Dendritic cell treated with granulocyte-macrophage colony-stimulating factor and Interleukin-4, amounts not matched to agents 40 ng/mL and 50 ng/mL, for 4 days (primary cell): ENCODE results near the gene PARP4.
"Not testable (repeated sequence)": the region's sequence is repeated elsewhere in the genome, so short reads cannot be mapped to it uniquely, and the experiment has no call there.

Experiments
- H3K27ac Mint-ChIP-seq: one replicate; pipeline ENCODE4 v1.8.0; 2022; ENCODE audit warnings: mild to moderate bottlenecking, mixed read lengths
- H3K27me3 Mint-ChIP-seq: one replicate; pipeline ENCODE4 v1.8.0; 2022; ENCODE audit warnings: mild to moderate bottlenecking, mixed read lengths
- H3K36me3 Mint-ChIP-seq: one replicate; pipeline ENCODE4 v1.8.0; 2022; ENCODE audit warnings: low read depth, mixed read lengths
- H3K4me1 Mint-ChIP-seq: one replicate; pipeline ENCODE4 v1.8.0; 2022; ENCODE audit warnings: low read depth, mixed read lengths
- H3K4me3 Mint-ChIP-seq: one replicate; pipeline ENCODE4 v1.8.0; 2022; ENCODE audit warnings: mild to moderate bottlenecking, moderate library complexity, mixed read lengths
- H3K9me3 Mint-ChIP-seq: one replicate; pipeline ENCODE4 v1.8.0; 2022; ENCODE audit warnings: mixed read lengths
- intact Hi-C: fragments of 100-400 bp; cut with micrococcal nuclease; formaldehyde crosslinking; loops from one replicate; pipeline ENCODE4 v1.15.0; 2022

The PARP4 gene

DNA sequence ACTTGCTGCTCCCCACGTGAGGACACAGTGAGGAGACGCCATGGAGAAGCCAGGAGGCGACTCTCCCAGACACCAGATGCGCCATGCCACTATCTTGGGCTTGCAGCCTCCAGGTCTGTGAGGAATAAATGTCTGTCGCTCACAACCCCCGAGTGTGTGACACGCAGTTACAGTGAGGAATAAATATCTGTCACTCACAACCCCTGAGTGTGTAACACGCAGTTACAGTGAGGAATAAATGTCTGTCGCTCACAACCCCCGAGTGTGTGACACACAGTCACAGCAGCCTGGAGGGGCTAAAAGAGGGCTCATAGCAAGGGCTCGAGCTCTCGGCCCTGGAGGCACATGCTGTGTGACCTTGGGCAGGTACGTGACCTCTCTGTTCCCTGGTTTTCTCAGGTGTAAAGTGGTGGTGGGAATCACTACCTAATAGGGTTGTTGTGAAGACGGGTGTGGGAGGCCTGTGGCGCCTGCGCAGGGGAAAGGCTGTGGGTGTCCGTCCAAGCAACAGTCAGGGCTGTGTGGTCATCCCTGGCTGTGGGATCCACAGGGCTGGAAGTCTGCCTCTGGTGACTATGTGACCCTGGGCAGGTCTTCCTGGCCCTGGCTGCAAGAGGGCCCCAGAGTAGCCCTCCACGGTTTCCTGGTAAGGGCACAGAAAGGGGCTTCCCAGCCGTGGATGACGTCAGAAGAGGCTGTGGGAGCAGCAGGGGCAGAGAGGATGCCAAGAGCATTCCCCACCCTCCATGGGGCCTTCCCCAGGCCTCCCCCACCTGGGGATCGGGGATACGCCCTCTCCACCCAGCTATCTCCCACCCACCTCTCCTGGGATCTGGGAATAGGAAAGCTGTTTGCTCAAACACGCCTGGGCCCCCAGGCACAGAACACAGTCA, 125.5 kb downstream of the PARP4 start:
- H3K9me3 Mint-ChIP-seq, result no peaks in the 10 kb centered on the region
- H3K27ac Mint-ChIP-seq, result no peak overlapping the region
- no peak overlapping the region for H3K4me3 Mint-ChIP-seq
- no peaks in the 10 kb centered on the region for H3K27me3 Mint-ChIP-seq
- no peaks in the 10 kb centered on the region for H3K36me3 Mint-ChIP-seq
- no peaks in the 10 kb centered on the region for H3K4me1 Mint-ChIP-seq
- intact Hi-C loops, result no loop called here

DNA sequence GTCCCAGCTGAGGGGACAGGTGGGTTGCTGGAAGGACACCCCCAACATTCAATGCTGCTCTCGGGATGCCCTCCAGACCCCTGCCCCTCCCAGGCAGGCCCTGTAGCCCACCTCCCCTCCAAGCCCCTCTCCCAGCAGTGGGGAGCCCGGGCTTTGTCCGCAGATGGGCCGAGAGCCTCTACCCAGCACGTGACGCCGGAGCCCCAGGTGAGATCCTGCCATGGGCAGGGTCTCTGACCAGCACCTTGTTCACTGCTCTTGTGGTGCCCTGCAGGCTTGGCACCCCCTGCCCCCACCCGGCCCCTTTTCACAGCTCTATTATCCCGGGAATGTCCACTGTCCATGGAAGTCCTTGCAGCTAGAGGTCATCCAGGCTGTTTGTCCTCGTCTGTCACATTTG, 126.7 kb downstream of the PARP4 start:
- no peaks in the 10 kb centered on the region for H3K27me3 Mint-ChIP-seq
- H3K36me3 Mint-ChIP-seq, result no peaks in the 10 kb centered on the region
- intact Hi-C loops, result no loop called here
- no peaks in the 10 kb centered on the region for H3K9me3 Mint-ChIP-seq
- no peaks in the 10 kb centered on the region for H3K4me1 Mint-ChIP-seq
- H3K27ac Mint-ChIP-seq, result no peak overlapping the region
- no peak overlapping the region for H3K4me3 Mint-ChIP-seq

DNA sequence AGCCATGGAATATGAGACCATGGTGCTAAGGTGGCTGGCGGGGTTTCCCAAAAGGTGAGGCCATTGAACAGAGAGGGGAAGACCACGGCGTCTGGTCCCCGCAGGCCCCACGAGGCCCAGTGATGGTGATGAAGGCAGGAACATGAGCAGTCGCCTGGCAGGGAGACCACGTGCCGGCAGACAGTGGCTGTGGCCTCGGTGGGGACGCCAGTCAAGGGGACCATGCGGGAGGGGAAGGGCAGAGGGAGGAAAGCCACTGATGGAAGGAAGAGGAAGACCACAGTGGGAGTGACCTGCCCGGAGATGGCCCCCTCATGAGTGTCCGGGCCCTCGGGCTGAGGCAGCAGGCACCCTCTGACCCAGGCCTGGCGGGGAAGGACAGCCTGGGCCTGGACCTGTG, 127.6 kb downstream of the PARP4 start:
- H3K9me3 Mint-ChIP-seq, H3K4me1 Mint-ChIP-seq, H3K27me3 Mint-ChIP-seq, H3K4me3 Mint-ChIP-seq, H3K36me3 Mint-ChIP-seq, H3K27ac Mint-ChIP-seq, intact Hi-C loops: not testable (repeated sequence)

DNA sequence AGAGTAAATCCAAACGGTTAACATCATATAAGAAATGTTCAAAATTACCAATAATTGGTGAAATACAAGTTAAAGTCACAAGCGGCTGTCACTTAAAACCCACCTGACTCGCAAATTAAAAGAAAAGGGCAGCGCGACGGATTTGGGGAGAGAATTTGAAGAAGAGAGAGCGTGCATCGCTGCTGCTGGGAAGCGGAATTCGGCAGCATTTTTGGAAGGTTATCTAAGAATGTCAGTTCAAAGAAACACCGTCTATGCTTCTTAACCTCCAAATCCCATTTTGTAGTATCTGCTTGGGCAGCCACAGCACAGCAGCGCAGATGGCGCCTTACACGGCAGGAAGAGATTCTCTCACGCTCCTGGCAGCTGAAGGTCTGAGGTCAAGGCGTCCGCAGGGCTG, 128.5 kb downstream of the PARP4 start:
- intact Hi-C loops, H3K27ac Mint-ChIP-seq, H3K36me3 Mint-ChIP-seq, H3K27me3 Mint-ChIP-seq, H3K9me3 Mint-ChIP-seq, H3K4me3 Mint-ChIP-seq, H3K4me1 Mint-ChIP-seq: not testable (repeated sequence)

DNA sequence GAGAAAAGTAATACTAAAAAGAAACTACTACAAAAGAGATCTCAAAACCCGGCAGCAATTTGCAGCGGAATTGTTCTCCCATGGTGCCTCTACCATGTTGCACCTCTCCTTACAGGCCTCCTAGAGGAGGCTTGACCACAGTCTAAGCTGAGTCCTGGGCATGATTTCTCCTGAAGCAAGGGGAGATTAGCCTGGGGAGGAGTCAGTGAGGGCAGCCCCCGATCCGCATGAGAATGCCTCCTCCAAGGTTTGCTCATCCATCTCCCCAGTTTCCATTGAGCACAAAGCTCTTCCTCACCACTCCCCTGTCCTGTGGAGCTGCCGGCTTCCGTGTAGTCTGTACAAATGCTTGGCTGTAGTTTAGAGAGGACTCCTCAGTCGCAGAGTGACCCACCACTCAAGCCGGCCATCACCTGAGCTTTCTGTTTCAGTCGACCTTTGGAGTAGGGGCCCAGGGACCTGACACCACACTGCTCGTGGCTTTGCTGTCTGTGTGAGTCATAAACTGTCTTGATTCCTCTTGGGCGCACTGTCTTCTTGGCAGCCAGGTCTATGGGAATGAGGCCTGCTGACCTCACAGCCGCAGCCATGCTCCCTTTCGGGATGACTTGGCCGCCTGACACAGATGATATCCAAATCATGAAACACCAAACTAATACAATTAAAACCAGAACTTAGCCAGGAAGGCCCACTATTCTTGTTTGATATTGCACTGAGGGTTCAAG, 130.9 kb downstream of the PARP4 start:
- Mint-ChIP-seq H3K9me3 (no peaks in the 10 kb centered on the region), H3K36me3 (no peaks in the 10 kb centered on the region), H3K4me3 (no peak overlapping the region), H3K4me1 (no peaks in the 10 kb centered on the region), H3K27ac (no peak overlapping the region), H3K27me3 (peaks cover 1% of the 10 kb centered on the region)
- intact Hi-C loops, result no loop called here

DNA sequence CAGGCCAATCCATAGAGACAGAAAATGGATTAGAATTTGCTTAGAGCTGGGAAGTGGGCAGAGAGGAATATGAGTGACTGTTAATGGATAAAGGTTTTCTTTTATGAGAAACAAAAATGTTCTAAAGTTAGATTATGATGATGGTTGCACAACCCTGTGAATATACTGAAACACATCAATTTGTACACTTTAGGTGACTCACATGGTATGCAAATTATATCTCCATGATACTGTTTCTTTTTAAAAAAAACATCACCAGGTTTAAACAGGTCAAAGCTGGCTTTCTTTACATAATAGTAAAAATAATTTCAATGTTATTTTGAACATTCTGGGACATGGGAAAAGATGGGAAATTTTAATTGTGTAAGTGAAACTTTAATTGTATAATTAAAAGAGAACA, 131.7 kb downstream of the PARP4 start:
- H3K9me3 Mint-ChIP-seq, H3K4me1 Mint-ChIP-seq, H3K27me3 Mint-ChIP-seq, H3K36me3 Mint-ChIP-seq, intact Hi-C loops, H3K4me3 Mint-ChIP-seq, H3K27ac Mint-ChIP-seq: not testable (repeated sequence)

DNA sequence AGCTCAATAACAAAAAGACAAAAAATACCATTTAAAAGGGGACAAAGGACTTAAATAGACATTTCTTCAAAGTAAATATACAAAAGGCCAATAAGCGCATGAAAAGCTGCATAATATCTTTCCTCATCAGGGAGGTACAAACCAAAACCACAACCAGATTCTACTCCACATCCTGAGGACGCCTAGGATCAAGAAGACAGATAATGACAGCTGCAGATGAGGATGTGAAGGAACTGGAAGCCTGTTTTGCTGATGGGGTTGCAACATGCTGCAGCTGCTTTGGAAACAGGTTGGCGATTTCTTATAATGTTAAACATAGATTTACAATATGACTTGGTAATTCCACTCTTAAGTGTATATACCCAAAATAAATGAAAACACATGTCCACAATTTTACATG, 132.4 kb downstream of the PARP4 start:
- H3K27ac Mint-ChIP-seq, H3K4me1 Mint-ChIP-seq, H3K4me3 Mint-ChIP-seq, H3K9me3 Mint-ChIP-seq, intact Hi-C loops, H3K27me3 Mint-ChIP-seq, H3K36me3 Mint-ChIP-seq: not testable (repeated sequence)

DNA sequence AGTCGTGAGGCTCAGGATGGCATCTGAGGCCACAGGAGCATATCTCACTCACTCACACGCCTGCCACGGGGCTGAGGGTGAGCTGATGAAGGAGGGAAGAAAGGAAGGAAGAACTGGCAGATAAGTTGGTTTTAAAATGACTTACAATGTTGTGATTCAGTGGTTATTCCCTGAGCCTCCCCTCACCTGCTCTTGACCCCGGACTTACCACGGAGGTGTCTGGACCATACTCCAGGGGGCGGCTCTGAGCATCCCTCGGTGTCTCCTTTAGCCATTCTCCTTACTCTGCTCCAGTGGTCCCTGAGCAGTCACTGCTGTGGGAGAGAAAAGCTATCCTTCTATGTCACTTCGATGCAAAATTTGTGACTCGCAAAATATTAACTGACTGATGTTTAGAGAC, 141.3 kb downstream of the PARP4 start:
- intact Hi-C loops, result not testable (repeated sequence)

More for the DNA sequence above, 141.3 kb downstream of the PARP4 start:
- H3K27me3 Mint-ChIP-seq, H3K4me3 Mint-ChIP-seq, H3K36me3 Mint-ChIP-seq, H3K4me1 Mint-ChIP-seq, H3K27ac Mint-ChIP-seq: not testable (repeated sequence)
- H3K9me3 Mint-ChIP-seq, result peaks cover 15% of the 10 kb centered on the region
